Measurements from ENCODE around the gene ZNF280B. TPM values are rescaled to one million over a fixed set of nuclear protein-coding genes. Genes with fewer than 3 reads are reported as not detected.

The ZNF280B gene
- total RNA-seq, 1 donor, result 1.7 TPM

DNA sequence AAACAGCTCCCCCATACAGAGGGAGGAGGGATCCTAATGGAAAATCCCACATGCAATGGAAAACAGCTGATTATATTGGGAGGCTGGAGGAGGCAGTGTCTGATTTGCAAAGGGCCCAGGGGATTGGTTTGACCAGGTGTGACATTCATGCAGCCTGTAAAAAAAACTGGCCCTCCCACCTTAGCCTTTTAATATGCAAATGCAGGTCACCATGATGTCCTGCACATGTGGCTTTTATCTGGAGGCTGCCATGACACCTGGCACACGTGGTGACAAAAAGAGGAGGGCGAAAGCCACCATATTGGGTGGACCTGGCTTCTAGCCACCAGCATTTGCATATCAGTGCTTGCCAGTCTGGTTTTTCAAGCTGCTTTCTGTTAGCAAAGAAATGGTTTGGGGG is 48.5 kb downstream of the ZNF280B start:
- TF ChIP-seq, protein P1, sequence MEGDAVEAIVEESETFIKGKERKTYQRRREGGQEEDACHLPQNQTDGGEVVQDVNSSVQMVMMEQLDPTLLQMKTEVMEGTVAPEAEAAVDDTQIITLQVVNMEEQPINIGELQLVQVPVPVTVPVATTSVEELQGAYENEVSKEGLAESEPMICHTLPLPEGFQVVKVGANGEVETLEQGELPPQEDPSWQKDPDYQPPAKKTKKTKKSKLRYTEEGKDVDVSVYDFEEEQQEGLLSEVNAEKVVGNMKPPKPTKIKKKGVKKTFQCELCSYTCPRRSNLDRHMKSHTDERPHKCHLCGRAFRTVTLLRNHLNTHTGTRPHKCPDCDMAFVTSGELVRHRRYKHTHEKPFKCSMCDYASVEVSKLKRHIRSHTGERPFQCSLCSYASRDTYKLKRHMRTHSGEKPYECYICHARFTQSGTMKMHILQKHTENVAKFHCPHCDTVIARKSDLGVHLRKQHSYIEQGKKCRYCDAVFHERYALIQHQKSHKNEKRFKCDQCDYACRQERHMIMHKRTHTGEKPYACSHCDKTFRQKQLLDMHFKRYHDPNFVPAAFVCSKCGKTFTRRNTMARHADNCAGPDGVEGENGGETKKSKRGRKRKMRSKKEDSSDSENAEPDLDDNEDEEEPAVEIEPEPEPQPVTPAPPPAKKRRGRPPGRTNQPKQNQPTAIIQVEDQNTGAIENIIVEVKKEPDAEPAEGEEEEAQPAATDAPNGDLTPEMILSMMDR (IDR thresholded peaks at IDR 0.05; ENCODE audit: insufficient read depth, low read depth, low read length), result no peak
- no peak for DNase-seq (ENCODE audit: low read depth)
- H3K4me3 ChIP-seq (ENCODE audit: low read depth, low read length), result no peak overlapping the region

DNA sequence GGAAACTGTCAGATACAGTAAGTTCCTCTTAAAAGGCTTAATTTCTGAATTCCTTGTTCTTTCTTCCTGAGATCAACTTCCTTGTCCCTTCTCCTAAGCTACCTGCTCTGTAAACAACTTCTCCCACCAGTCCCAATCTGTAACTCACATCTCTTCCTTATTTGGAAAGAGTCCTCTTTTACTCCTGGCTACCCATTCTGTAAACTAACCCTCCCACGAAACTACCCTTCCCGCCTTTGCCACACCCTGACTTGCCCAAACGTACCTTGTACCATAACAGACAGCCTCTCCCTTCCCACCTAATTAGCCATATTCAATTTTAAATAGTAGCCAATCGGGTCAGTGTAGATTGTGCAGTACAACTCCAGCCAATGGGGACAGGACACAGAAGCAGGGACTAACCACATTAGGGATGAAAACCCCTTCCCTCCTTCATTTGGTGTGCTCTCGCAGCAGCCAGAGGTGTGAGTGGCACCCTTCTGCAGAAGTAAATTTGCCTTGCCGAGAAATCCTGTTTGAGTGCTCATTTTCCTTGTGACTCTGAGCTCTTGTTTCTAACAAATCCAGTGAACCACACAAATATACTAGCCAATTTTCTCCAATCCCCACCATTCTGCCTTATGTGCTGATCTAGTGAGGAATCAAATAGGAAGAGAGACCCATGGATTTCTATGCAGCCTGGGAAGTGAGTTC is 49.5 kb downstream of the ZNF280B start:
- no peak overlapping the region for H3K4me3 ChIP-seq (ENCODE audit: low read depth, low read length)
- TF ChIP-seq, protein P1 (IDR thresholded peaks at IDR 0.05; ENCODE audit: insufficient read depth, low read depth, low read length), result no peak

DNA sequence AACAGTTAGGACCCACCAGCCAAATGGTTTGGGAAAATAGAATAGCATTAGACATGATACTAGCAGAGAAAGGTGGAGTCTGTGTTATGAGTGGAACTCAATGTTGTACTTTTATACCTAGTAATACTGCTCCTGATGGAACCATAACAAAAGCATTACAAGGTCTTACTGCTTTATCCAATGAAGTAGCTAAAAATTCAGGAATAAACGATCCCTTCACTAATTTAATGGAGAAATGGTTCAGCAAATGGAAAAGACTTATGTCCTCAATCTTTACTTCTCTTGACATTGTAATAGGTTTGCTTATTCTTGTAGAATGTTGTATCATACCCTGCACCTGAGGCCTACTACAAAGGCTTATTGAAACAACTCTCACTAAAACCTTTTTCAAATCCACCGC is 50.2 kb downstream of the ZNF280B start:
- TF ChIP-seq, protein P1 (IDR thresholded peaks at IDR 0.05; ENCODE audit: insufficient read depth, low read depth, low read length), result no peak
- no peak for DNase-seq (ENCODE audit: low read depth)
- H3K4me3 ChIP-seq (ENCODE audit: low read depth, low read length), result no peak overlapping the region

More for the DNA sequence above, 49.5 kb downstream of the ZNF280B start:
- DNase-seq (ENCODE audit: low read depth), result no peak

DNA sequence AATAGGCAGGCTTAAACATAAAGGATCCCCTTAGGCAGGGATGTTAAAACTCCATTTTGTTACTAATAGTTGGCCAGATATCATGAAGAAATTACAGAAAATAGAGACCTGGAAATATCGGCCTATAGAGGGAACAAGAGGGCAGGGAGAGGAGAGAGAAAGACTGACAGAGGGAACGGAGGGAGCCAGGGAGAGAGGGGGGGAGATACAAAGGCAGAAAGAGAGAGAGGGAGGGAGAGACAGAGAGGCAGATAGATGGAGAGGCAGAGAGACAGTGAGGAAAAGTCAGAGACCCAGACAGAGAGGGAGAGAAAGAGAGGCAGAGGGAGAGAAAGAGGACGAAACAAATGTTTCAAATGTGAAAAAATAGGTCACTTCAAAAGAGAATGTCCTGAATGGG is 53.5 kb downstream of the ZNF280B start:
- H3K4me3 ChIP-seq (ENCODE audit: low read depth, low read length), result no peak overlapping the region
- TF ChIP-seq, protein P1 (IDR thresholded peaks at IDR 0.05; ENCODE audit: insufficient read depth, low read depth, low read length), result no peak
- no peak for DNase-seq (ENCODE audit: low read depth)

DNA sequence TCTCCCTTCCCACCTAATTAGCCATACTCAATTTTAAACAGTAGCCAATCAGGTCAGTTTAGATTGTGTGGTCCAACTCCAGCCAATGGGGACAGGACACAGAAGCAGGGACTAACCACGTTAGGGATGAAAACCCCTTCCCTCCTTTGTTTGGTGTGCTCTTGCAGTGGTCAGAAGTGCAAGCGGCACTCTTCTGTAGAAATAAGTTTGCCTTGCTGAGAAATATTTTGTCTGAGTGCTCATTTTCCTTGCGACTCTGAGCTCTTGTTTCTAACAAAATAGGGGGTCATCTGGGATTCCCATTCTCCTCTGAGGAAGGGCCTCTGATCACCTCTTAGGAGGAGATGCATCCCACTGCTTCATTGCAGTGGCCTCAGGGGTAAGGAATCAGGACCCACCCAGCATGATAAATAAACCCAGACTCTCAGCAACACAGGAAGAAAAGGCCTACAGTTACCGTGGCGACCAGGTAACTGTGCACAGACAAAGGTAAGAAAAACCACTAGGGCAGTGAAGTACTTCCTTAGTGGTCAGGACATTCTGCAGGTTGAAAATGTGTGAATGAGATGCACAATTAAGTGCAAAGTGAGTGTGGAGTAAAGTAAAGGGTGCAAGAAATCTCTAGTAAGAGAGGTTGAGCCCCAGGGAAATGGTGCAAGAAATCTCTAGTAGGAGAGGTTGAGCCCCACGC is 55.4 kb downstream of the ZNF280B start:
- TF ChIP-seq, protein P1 (IDR thresholded peaks at IDR 0.05; ENCODE audit: insufficient read depth, low read depth, low read length), result no peak
- no peak overlapping the region for H3K4me3 ChIP-seq (ENCODE audit: low read depth, low read length)

DNA sequence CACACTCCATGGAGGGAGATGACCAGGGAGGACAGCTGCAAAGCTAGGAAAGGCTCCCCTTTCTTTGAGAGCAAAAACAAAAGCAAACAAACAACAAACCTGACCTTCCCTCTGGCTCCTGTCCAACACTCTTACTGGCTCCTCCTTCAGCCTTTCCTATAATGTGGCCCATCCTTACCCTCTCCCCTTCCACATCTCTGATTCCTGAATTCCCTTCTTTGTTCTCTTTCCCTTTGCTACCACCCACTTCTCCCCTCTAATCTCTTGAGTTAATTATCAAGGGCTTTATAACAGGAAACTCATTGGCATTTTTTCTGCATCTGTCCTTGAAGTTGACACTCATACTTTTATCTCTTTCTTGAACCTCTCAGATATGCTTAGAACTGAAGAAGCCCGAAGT is 56.3 kb downstream of the ZNF280B start:
- TF ChIP-seq, protein P1 (IDR thresholded peaks at IDR 0.05; ENCODE audit: insufficient read depth, low read depth, low read length), result no peak
- H3K4me3 ChIP-seq (ENCODE audit: low read depth, low read length), result no peak overlapping the region
- DNase-seq (ENCODE audit: low read depth), result no peak

More for the DNA sequence above, 55.4 kb downstream of the ZNF280B start:
- no peak for DNase-seq (ENCODE audit: low read depth)

Data from fibroblast of villous mesenchyme (primary cell).